HG03108 (cell line): ENCODE results near the gene COL3A1.

ENCODE experiments used
- ATAC-seq: cut with Tn5 transposase; IDR thresholded peaks from one replicate; pipeline ENCODE4 v1.9.1; 2021; ENCODE audit warnings: moderate library complexity; ENCODE audit not compliant: unreplicated experiment

COL3A1 gene

GRCh38 chr2:189014449-189015138 is 40.4 kb downstream of the COL3A1 start:
- no peak for ATAC-seq

GRCh38 chr2:189015359-189015758 is 41.2 kb downstream of the COL3A1 start:
- ATAC-seq: no peak

- no peak for ATAC-seq
Measured at GRCh38 chr2:189016311-189016861, 42.2 kb downstream of the COL3A1 start.

GRCh38 chr2:189018631-189019030 is 44.5 kb downstream of the COL3A1 start:
- no peak for ATAC-seq

GRCh38 chr2:189020179-189020578 is 46.0 kb downstream of the COL3A1 start:
- ATAC-seq: no peak

- no peak for ATAC-seq
Measured at GRCh38 chr2:189022053-189022481, 47.9 kb downstream of the COL3A1 start.

GRCh38 chr2:189022492-189022891 is 48.3 kb downstream of the COL3A1 start:
- ATAC-seq: no peak

- ATAC-seq: no peak
Measured at GRCh38 chr2:189024901-189025618, 50.9 kb downstream of the COL3A1 start.

- no peak for ATAC-seq
Measured at GRCh38 chr2:189037518-189037917, 63.3 kb downstream of the COL3A1 start.

- ATAC-seq: no peak
Measured at GRCh38 chr2:189045836-189046235, 71.7 kb downstream of the COL3A1 start.

- no peak for ATAC-seq
Measured at GRCh38 chr2:189046320-189046719, 72.1 kb downstream of the COL3A1 start.

GRCh38 chr2:189047171-189047888 is 73.2 kb downstream of the COL3A1 start:
- ATAC-seq: no peak

- ATAC-seq: no peak
Measured at GRCh38 chr2:189048189-189048588, 74.0 kb downstream of the COL3A1 start.

GRCh38 chr2:189049709-189050164 is 75.6 kb downstream of the COL3A1 start:
- ATAC-seq: no peak

GRCh38 chr2:189050165-189050712 is 76.1 kb downstream of the COL3A1 start:
- no peak for ATAC-seq

GRCh38 chr2:189056200-189057106 is 82.3 kb downstream of the COL3A1 start:
- no peak for ATAC-seq

GRCh38 chr2:189057316-189057715 is 83.1 kb downstream of the COL3A1 start:
- no peak for ATAC-seq

GRCh38 chr2:189060096-189060642 is 86.0 kb downstream of the COL3A1 start:
- no peak for ATAC-seq
